GM18520 (cell line): ENCODE measurements around the gene PIGT.
"Not testable (repeated sequence)": the region's sequence is repeated elsewhere in the genome, so short reads cannot be mapped to it uniquely, and the experiment has no call there.

Source experiments
- ATAC-seq: cut with Tn5 transposase; IDR thresholded peaks from one replicate; pipeline ENCODE4 v1.9.1; 2021; ENCODE audit not compliant: unreplicated experiment

The PIGT gene

DNA sequence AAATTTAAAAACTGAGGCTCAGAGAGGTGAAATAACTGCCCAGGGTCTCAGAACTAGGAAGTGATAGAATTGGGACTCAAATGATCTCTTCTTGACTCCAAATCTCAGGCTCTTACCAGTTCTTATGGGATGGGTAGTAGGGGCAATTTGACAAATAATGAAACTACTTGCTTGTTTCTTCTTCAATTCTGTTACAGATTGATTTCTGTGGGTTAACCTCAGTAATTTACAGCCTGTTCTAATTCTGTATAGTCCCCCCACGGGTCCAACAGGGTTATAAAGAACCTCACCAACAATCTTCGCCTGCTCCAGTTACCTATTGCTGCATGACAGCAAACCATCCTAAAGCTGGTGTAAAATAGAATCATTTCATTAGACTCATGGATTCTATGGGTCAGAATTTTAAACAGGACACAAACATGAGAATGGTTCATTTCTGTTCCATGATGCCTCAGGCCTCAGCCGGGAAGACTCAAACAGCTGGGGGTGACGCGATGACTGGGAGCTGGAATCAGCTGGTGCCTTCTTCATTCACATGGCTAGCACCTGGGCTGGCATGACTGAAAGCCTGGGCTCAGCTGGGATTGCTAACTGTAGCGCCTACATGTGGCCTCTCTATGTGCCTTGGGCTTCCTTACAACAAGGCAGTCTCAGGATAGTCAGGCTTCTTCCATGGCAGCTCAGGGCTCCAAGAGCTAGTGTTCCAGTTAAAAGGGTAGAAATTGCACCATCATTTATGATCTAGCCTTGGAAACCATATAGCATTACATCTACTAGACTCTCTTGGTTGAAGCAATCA is 47.0 kb downstream of the PIGT start:
- ATAC-seq, result no peak

DNA sequence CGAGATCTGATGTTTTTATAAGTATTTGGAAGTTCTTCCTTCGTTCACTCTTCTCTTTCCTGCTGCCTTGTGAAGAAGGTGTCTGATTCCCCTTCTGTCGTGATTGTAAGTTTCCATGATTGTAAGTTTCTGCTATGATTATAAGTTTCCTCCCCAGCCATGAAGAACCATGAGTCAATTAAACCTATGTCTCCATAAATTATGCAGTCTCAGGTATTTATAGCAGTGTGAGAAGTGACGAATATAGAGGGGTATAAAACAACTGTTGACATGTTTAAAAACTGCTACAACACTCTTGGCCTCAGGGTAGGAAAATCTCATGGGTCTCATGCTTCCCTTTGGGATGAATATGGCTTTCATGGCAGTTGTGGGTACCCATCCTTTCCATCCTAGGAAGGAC is 47.8 kb downstream of the PIGT start:
- no peak for ATAC-seq

DNA sequence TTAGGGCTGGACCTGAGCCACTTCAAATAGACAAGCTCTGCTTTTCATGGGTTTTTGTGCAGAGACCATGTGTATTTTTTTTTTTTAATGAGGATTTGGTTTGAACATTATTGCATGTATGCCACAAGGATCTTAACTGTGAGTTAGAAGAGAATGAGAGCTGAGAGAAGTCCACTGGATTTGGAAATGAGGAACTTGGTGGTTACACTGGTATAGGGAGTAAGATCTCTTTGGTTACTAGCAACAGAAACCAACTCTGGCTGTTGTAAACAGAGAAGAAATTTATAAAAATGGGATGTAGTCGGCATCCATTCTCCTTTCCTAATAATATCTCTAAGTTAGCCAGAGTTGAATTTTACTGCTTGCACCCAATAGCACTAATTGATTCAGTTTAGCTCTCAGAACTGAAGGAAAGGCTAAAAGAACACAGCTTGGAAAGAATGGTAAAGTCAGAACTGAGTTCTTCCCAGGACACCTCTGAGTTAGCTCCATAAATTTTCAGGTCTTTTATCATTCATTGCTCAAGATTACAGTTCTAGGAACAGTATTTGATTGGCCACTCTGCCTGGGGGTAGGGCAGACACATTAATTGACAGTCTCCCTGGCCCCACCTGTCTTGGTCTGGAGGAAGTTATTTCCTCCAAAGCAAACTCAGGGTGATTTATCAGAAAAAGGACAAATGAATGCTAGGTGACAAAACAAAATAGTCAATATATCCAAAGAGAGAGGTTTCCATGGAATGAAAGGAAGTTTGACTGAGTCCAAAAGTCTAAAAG is 49.7 kb downstream of the PIGT start:
- ATAC-seq, result no peak

DNA sequence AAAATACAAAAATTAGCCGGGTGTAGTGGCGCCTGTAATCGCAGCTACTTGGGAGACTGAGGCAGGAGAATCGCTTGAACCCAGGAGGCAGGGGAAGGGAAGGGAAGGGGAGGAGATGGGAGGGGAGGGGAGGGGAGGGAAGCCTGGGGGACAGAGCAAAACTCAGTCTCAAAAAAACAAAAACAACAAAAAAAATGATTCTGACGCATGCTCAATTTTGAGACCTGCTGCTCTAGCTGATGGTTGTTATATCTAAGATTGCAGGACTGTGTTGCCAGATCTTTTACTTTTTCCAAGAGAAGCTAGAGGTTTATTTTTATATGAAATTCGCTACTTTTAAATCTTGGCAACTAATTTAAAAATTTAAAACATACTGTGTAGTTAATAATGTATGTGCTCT is 51.2 kb downstream of the PIGT start:
- ATAC-seq, result no peak

DNA sequence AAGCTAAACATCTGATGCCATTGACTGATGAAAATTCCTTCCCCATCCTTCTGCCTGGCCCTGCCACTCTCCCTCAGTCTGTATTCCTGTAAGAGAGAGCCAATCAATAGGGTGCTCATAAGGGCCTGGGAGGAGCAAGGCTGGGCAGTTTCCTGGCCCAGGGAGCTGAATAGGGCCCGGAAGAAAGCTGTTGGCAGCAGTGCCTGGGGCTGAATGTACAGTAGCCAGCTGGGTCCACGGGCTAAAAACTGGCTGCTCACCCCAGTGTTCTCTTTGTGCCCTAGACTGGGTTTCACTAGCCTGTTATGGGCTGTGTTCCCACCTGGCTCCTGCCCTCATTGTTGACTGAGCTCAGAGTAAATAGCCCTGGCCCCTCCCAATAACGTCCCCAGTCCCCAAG is 51.9 kb downstream of the PIGT start:
- ATAC-seq, result no peak

DNA sequence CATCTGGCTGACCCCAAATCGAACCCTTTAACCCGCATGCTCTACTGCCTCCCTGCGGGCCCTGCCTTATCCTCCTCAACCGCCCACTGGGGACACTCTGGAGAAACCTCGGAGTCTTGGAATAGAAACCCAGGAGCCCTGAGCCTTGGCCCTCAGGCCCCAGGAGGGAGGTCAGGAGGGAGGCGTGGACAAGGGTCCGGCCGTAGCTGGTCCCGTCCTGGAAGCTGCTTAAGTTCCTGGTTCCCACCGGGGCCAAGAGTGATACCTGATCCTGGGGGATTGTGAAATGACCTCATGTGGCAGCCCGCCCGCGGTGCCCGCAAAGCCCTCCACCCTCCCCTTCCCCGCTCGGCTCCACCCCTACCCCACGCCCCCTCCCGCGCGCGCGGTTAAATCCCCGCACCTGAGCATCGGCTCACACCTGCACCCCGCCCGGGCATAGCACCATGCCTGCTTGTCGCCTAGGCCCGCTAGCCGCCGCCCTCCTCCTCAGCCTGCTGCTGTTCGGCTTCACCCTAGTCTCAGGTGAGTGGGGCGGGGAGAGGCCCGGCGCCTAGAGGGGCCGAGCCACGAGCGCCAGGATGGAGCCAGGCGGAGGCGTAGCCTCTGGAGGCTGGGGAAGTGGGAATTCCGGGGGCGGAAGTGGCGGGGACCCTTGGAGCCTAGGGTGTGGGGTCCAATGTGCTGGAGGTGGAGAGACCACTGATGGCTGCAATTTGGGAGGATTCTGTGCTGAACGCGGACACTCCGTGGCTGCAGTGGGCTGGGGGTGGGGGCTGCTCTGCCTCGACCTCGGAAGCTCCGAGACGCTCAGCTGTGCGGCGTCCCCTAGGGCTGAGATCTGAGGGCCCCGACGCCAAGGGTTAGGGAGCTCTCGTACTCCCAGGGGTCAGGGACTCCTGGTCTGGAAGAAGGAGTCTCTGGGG is 53.7 kb downstream of the PIGT start, which contains the start of gene WFDC2:
TSS of gene WFDC2 (plus strand) at position 418 of the 926 bp plus-strand sequence. CDS start at position 447, 29 bp downstream.
- no peak for ATAC-seq

DNA sequence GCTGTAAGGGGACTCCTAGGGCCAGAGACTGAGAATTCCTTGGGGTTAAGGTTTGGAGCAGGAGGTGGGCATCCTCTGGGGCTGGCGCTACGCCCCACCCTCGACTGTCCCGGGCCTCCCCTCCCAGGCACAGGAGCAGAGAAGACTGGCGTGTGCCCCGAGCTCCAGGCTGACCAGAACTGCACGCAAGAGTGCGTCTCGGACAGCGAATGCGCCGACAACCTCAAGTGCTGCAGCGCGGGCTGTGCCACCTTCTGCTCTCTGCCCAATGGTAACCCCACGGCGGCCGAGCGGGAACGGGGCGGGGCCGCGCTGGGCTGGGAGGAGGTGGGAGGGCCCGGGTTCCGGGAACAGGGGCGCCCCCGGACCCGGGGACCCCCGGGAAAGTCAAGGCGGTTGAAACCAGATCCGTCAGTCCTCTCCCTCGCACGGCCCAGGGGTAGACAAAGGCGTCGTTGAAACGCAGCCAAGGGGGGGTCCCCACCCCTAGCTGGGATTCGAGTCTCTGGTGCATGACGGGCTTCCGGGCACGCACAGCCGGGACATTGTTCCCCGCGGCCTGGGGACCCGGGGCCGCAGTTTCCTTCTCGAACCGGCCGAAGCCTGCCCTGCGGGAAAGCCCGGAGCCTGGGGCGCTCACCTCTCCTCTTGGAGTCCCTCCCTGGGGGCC is 54.5 kb downstream of the PIGT start:
- no peak for ATAC-seq

DNA sequence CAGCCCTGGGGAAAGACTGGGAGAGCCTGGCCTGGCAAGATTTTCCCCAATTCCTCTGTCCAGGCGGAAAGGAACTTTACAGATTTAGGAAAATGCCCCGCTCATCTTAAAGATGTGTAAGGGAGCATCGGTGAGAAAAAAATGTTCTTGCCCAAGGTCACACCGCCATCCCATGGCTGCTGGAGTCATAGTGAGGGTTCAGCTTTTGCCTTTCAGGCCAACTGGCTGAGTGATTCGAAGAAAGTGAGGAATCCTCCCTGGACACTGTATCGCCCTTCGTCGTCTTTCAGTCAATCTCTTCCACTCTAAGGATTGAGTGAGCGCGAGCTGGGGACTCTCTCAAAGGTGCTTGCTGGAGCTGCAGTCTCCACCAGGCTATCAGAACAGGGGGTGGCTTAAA is 55.0 kb downstream of the PIGT start:
- ATAC-seq, result no peak

DNA sequence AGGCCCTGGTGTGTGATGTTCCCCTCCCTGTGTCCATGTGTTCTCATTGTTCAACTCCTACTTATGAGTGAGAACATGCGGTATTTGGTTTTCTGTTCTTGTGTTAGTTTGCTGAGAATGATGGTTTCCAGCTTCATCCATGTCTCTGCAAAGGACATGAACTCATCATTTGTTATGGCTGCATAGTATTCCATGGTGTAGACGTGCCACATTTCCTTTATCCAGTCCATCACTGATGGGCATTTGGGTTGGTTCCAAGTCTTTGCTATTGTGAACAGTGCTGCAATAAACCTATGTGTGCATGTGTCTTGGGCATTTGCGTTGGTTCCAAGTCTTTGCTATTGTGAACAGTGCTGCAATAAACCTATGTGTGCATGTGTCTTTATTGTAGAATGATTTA is 56.3 kb downstream of the PIGT start:
- not testable (repeated sequence) for ATAC-seq
